Pulmonary artery endothelial cell (primary cell): Measurements from ENCODE around the gene STX8. TPM values are rescaled to one million over a fixed set of nuclear protein-coding genes. Genes with fewer than 3 reads are reported as not detected.
A peak's percentile ranks its signal among the peaks of the same experiment; 100 is the strongest.
"Not testable (repeated sequence)": the region's sequence is repeated elsewhere in the genome, so short reads cannot be mapped to it uniquely, and the experiment has no call there.

ENCODE experiments used
- DNase-seq: peaks from one replicate; pipeline ENCODE4 v3.0.0-alpha.2; 2011; ENCODE audit warnings: low read depth, low spot score
- total RNA-seq: library from RNA; depleted of rRNA; stranded (reverse); fragments of >200 nt; gene quantifications from 2 replicates; pipeline ENCODE4 v1.2.3, GENCODE V29; 2014

Gene STX8, protein sequence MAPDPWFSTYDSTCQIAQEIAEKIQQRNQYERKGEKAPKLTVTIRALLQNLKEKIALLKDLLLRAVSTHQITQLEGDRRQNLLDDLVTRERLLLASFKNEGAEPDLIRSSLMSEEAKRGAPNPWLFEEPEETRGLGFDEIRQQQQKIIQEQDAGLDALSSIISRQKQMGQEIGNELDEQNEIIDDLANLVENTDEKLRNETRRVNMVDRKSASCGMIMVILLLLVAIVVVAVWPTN
- 72.6 and 74.2 TPM in 2 replicates for total RNA-seq

GRCh38 chr17:9575381-9576101, at the start of gene STX8:
Gene STX8, minus strand, starts transcription at chr17:9575820. Its CDS starts 12 bp downstream, at chr17:9575808.
- peak; percentile 53 for DNase-seq

DNA sequence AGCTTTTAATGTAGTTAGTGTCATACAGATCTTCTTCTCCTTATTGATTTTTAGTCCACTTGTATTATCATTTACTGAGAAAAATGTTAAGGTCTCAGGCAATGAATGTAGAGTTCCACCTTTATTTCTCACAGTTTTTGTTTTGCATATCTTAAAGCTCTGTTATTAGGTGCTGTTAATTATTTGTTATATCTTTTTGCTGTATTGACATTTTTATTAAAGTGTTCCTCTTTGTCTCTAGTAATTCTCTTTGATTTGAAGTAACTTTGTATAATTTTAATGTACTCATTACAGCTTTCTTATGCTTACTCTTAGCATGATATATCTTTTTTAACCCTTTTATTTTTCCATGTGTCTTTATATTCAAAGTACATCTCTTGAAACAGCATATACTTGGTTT, 47.3 kb upstream of the STX8 start:
- no peak for DNase-seq

DNA sequence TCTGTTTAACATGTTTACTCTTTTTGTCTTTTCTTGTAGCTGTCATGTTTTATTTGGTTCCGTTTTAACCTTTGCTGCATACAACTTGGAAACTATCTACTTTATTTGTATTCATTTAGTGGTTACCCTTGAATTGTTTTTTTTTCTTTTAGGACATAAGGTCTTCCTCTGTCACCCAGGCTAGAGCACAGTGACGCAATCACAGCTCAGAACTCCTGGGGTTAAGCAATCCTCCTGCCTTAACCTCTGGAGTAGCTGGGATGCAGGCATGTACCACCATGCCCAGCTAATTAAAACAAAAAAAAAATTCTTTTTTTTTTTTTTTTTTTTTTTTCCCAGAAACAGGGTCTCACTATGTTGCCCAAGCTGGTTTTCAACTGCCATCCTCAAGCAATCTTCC, 39.9 kb upstream of the STX8 start:
- DNase-seq, result no peak

DNA sequence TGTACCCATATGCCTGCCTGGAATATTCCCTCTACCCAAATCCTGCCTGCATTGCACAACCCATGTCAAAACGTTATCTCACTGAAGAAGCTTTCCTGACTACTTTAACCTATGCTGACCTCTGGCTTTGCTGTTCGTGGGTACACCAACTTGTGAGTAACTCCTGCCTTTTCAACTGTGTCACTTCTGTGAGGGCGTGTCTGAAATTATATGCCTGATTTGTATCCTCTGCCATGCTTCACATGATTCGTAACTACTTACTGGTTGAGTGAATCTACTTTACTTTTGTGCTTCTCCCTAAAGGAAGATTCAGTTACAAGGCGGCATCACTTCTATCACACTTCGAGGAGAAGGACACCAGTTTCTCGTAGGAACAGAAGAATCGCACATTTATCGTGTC, 36.4 kb upstream of the STX8 start:
- no peak for DNase-seq

DNA sequence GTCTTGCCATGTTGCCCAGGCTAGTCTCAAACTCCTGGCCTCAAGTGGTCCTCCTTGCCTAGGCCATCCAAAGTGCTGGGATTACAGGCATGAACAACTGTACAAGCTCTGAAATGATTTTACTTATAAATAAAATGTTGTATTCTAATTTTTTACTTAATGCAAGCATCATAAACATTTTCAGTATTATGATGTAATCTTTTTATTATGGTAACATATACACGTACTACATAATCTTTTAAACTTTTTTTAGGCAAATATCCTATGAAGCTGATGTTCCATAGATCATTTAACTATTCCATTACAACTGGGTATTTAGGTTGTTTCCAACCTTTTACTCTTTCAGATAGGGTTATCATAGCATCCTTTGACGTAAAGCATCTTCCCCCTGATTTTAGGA, 35.9 kb upstream of the STX8 start:
- no peak for DNase-seq

DNA sequence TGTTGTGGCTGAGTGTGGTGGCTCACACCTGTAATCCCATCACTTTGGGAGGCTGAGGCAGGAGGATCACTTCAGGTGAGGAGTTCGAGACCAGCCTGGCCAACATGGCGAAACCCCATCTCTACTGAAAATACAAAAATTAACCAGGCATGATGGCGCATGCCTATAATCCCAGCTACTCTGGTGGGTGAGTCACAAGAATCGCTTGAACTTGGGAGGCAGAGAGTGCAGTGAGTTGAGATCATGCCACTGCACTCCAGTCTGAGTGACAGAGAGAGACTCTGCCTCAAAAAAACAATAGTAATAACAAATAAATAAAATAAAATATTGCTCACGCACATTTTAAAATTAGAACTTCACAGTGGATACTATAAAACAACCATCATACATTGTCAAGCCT, 31.4 kb upstream of the STX8 start:
- not testable (repeated sequence) for DNase-seq

DNA sequence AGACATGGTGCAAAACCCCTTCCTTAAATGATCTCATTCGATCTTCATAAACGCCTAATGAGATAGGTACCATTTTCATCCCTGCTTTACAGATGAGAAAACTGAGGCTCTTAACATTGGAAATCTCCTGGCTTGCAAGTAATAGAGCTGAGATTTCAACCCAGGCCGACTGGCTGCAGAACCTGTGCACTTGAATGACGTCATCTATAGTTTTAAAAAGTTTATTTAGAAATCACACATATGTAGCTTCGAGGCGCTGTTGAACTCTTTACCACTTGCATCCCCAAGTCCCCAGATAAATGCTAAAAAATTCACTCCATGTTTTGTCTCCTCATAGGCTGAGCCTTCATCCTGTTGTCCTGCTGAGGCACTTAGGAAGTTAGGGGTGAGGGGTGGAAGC, 30.8 kb upstream of the STX8 start:
- no peak for DNase-seq

DNA sequence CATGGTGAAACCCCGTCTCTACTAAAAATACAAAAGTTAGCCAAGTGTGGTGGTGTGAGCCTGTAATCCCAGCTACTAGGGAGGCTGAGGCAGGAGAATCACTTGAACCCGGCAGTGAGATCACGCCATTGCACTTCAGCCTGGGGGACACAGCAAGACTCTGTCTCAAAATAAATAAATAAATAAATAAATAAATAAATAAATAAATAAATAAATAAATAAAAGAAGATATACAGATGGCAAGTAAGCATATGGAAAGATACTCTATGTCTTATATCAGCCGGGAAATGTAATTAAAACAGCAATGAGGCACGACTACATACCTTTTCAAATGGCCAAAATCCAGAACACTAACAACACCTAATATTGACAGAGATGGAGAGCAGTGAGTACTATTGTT, 29.0 kb upstream of the STX8 start:
- not testable (repeated sequence) for DNase-seq

- no peak for DNase-seq
These were observed 23.0 kb upstream of the STX8 start for GRCh38 chr17:9598661-9599060.

- DNase-seq, result not testable (repeated sequence)
These were observed 22.0 kb upstream of the STX8 start for GRCh38 chr17:9597638-9598037.

DNA sequence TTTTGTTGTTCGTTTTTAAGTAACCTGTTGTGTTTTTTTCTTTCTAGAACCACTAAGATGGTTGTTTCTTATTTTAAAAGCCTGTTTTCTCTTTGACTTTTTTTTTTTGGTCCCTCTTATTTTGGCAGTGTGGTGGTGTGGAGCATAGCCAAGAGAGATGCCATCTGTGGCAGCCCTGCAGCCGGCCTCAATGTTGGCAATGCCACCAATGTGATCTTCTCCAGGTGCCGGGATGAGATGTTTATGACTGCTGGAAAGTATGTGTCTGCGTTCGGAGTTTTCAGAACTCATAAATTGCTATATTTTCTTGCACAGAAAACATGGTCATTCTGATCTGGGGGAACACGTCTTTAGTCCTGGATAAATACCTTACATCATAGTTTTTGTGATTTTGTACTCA, 18.4 kb upstream of the STX8 start:
- DNase-seq, result no peak

DNA sequence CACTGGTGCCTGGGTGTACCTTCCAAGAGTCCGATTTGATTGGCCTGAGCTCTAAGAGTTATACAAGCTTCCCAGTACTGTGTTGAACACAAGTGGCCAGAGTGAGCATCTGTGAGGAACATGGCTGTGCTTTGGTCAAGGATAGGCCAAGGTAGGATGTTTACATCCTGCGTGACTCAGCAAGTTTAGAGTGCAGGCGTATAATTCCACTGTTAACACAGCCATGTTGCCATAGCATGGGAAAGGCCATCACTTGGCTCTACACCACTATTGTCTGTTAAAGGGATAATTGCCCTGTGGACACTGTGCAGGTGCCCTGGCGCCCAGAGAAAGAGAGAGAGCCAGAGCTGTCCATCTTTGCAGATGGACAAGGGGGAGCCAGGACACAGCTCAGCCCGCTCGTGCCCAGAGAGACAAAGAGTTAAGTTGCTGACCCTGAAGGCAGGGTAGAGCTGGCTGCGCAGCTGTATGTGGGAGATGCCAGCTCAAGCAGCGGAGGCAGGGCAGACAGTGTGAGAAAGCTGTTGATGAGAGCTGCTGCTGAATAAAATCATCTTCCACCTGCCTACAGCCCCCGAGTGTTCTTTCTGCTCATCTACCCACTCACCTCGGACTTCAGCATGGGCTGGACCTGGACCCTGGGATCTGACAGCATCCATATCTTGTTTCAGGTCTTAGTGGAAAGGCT, 12.5 kb upstream of the STX8 start:
- no peak for DNase-seq

DNA sequence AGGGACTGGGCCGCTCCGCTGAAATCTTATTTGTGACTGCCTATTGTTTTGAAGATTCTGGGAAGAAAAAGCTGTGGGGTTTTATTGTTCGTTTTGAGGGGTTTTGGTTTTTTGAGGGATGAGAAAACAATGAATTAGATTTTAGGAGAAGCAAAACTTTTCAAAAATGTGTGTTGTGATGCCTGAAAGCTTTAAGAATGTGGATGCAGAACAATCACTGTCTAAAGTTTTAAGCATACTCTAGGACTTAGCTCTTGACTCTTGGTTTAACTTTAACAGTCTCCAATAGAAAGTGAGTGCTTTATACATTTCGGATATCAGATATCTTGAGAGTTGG, 1.7 kb upstream of the STX8 start:
- no peak for DNase-seq

DNA sequence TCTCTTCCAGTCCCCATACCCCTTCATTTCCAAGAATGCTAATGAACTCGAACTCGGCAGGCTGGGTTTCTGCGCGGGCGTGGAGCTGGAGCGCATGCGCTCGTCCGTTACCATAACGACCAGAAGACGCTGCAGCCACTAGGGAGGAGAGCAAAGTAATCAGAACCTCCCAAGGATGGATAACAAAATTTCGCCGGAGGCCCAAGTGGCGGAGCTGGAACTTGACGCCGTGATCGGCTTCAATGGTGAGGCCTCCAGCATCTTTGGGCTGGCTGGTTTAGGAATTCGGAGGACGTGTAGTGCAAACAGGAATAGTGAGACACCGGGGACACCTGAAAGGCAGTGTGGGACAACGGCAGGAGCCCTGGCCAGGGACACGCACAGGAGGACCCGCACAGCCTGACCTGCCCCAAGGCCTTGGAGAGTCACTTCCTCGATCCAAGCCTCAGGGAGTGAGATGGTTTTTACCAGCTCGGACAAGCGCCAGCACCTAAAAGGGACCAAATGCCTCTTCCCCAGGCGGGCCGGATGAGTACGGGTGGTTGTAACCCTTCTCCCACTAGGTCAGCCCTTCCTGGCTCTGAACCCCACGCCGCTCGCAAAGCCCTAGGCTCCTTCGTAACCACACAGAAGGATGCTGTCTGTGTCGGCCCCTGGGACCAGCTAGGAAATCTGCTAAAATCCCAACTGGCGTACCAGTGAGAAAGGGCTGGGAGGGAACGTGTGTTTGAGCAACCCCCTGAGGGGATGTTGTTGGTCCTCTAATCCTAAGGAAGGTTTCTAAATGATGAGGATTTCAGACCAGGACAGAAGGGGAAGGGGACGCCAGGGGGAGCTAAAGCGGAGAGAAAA, 1.1 kb upstream of the STX8 start, which contains the start of gene CFAP52:
TSS of gene CFAP52 (plus strand) at position 122 of the 852 bp plus-strand sequence. CDS start at position 176, 54 bp downstream.
- DNase-seq, result no peak

DNA sequence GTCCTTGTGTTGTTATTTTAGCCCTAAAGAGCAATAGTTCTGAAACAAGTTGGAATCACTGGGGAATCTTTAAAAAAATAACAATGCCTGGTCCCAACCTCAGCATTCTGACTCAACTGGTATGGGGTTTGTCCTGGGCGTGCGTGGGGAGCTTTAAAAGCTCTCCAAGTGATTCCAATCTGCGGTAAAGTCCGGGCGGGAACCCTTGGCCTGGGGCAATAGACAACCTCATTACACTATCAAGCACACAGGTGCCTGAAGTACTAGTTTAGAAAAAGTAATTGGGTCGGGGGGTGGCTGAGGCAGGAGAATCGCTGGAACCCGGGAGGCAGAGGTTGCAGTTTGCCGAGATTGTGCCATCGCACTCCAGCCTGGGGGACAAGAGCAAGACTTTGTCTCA, 4.4 kb downstream of the STX8 start:
- no peak for DNase-seq

DNA sequence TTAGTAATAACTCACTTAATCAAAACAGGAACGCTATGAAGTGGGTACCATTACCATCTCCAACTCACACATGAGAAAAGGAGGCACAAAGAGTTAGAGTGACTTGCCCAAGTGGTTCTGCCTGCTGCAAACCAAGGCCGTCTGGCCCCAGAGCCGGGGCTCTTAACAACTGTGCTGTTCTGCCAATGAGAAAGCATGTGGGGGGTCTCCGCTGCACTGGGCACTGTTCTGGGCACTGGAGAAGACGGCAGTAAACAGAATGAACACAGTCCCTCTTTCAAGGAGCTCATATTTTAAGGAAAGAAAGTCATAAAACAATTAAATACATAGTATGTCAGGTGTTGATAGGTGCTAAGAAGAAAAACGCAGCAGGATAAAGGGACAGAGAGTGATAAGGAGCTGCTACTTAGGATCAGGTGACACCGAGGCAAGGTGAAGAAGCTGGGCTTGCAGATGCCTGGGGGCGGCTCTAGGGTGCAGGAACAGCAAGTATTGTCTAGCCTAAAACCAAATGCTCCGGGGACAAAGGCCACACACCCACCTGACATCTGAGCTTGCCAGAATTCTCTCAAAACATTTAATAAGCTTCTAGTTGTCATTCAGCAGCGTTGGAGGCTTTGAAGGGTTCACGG, 6.5 kb downstream of the STX8 start:
- DNase-seq, result no peak

- no peak for DNase-seq
These were observed 7.6 kb downstream of the STX8 start for GRCh38 chr17:9568004-9568403.

DNA sequence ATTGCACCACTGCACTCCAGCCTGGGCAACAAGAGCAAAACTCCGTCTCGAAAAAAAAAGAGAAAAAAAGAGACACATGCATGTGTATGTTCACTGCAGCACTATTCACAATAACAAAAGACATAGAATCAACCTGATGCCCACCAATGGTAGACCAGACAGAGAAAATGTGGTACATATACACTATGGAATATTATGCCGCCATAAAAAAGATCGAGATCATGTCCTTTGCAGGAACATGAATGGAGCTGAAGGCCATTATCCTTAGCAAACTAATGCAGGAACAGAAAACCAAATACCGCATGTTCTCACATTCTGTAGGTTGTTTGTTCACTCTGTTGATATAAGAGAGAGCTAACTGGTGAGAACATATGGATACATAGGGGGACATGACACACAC, 8.9 kb downstream of the STX8 start:
- not testable (repeated sequence) for DNase-seq

DNA sequence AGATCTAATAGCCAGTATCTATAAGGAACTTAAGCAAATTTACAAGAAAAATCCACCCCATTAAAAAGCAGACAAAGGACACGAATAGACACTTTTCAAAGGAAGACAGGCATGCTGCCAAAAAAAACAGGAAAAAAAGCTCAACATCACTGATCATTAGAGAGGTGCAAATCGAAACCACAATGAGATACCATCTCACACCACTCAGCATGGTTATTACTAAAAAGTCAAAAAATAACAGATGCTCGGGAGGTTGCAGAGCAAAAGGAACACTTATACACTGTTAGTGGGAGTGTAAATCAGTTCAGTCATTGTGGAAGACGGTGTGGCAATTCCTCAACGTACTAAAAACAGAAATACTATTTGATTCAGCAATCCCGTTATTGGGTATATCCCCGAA, 9.6 kb downstream of the STX8 start:
- no peak for DNase-seq

DNA sequence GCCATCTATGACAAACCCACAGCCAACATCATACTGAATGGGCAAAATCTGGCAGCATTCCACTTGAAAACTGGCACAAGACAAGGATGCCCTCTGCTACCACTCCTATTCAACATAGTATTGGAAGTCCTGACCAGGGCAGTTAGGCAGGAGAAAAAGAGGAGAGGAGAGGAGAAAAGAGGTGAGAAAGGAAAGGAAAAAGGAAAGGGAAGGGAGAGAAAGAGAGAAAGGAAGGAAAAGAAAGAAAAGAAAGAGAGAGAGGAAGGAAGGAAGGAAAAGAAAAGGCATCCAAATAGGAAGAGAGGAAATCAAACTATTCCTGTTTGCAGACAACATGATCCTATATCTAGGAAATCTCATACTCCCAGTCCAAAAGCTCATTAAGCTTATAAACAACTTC, 11.5 kb downstream of the STX8 start:
- no peak for DNase-seq

DNA sequence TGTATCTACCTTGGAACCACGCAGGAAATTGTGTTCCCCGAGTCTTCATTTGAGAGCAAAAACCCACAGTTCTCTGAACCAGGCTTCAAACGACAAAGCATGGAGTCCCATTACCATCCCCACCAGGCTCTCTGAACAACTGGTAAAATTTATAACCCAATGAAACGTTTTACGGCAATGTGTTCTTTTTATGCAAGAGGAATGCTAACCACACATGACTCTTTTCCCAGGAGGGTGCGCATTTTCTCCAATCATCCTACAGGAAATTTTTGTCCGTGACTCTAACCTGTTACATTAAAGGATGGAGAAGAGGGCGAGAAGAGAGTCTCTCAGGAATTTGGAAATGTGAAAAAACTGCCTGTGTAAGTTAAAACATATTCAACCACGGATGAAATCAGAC, 17.8 kb downstream of the STX8 start:
- DNase-seq, result no peak
